Endothelial cell of umbilical vein (primary cell): ENCODE results near the gene CELF5. TPM values are rescaled to one million over a fixed set of nuclear protein-coding genes. Genes with fewer than 3 reads are reported as not detected.

Experiments
- BruUV-seq: library from RNA; stranded (reverse); fragments of 400-500 nt; replicated peaks from 2 replicates; lab custom pipeline; 2021; lab: Mats Ljungman, UMichigan
- CTCF ChIA-PET: fragments of 300-600, 350-600 bp; sonication (Branson Sonifier 250); formaldehyde crosslinking; loops from one replicate; lab custom pipeline; 2021; ENCODE audit warnings: antibody characterized with exemption, inconsistent platforms; lab: Charles Lee
- POLR2A ChIA-PET: fragments of 300-600, 350-600 bp; sonication (Branson Sonifier 250); formaldehyde crosslinking; loops from one replicate; lab custom pipeline; 2021; ENCODE audit warnings: antibody characterized with exemption, inconsistent platforms; lab: Charles Lee
- DNase-seq: peaks from one replicate; pipeline ENCODE4 v3.0.0-alpha.2; 2011; ENCODE audit warnings: low read depth, low spot score
- FAIRE-seq: peaks from 2 replicates; lab custom pipeline; 2011; peaks lifted over from hg19 to GRCh38; lab: Jason Lieb, UNC
- H2AFZ ChIP-seq: 2 replicates; pipeline ENCODE4 v1.6.0; 2012; ENCODE audit warnings: low read depth, low read length, control low read depth, inconsistent platforms
- H3K27ac ChIP-seq: 2 replicates; pipeline ENCODE4 v1.5.1; 2011; ENCODE audit warnings: low read depth, mild to moderate bottlenecking, control low read depth, low read length, moderate library complexity; ENCODE audit not compliant: insufficient read depth
- H3K27me3 ChIP-seq, 2 experiments: 2 replicates each; pipeline versions ENCODE4 v1.6.0 to v1.6.1; 2011; ENCODE audit warnings: low read length in 2 of 2, mixed read lengths in 1 of 2; ENCODE audit not compliant: control insufficient read depth in 2 of 2, insufficient read depth in 2 of 2
- H3K36me3 ChIP-seq, 2 experiments: 2 replicates in 1 of 2; 3 replicates in 1 of 2; pipeline ENCODE4 v1.5.1; 2011; ENCODE audit warnings: low read length in 2 of 2, mild to moderate bottlenecking in 1 of 2, moderate library complexity in 1 of 2; ENCODE audit not compliant: control insufficient read depth in 2 of 2, insufficient read depth in 2 of 2; ENCODE audit errors: extremely low read depth in 1 of 2
- H3K4me1 ChIP-seq: 3 replicates; pipeline ENCODE4 v1.5.1; 2011; ENCODE audit warnings: mild to moderate bottlenecking, low read length; ENCODE audit not compliant: control insufficient read depth, insufficient read depth; ENCODE audit errors: extremely low read depth
- H3K4me2 ChIP-seq: 2 replicates; pipeline ENCODE4 v1.6.1; 2011; ENCODE audit warnings: low read length, control low read depth, mixed read lengths; ENCODE audit not compliant: insufficient read depth
- H3K4me3 ChIP-seq, 3 experiments: fragments of 200-600 bp in 1 of 3; sonication (generic), shearing (Covaris generic) in 1 of 3; replicated peaks in 1 of 3; 2 replicates each; pipeline ENCODE4 v1.5.1; 2011 to 2016; ENCODE audit warnings: control low read depth in 3 of 3, low read length in 3 of 3, mild to moderate bottlenecking in 2 of 3, inconsistent platforms in 1 of 3, low read depth in 1 of 3, moderate library complexity in 1 of 3; ENCODE audit not compliant: insufficient read depth in 1 of 3
- H3K79me2 ChIP-seq: 2 replicates; pipeline ENCODE4 v1.6.0; 2012; ENCODE audit warnings: low read length, inconsistent platforms; ENCODE audit not compliant: control insufficient read depth, insufficient read depth
- H3K9ac ChIP-seq: replicated peaks from 2 replicates; pipeline ENCODE3; 2011; ENCODE audit warnings: low read length, control low read depth; ENCODE audit not compliant: insufficient read depth; ENCODE audit errors: extremely low read depth
- H3K9me1 ChIP-seq: replicated peaks from 3 replicates; pipeline ENCODE4 v1.6.0; 2011; ENCODE audit warnings: mild to moderate bottlenecking, low read length; ENCODE audit not compliant: control insufficient read depth, insufficient read depth; ENCODE audit errors: extremely low read depth
- H3K9me3 ChIP-seq: replicated peaks from 2 replicates; pipeline ENCODE4 v1.5.1; 2012; ENCODE audit warnings: low read length, inconsistent platforms; ENCODE audit not compliant: control insufficient read depth, insufficient read depth
- H4K20me1 ChIP-seq: replicated peaks from 2 replicates; pipeline ENCODE3; 2011; ENCODE audit warnings: mild to moderate bottlenecking, low read length; ENCODE audit not compliant: control insufficient read depth, insufficient read depth; ENCODE audit errors: extremely low read depth
- EZH2 ChIP-seq: IDR thresholded peaks from 2 replicates; pipeline ENCODE4 v1.6.1; 2012; ENCODE audit warnings: borderline replicate concordance, low read depth, mild to moderate bottlenecking, moderate library complexity, low read length, inconsistent platforms; ENCODE audit not compliant: severe bottlenecking
- FOS ChIP-seq: IDR thresholded peaks from 2 replicates; pipeline ENCODE4 v1.6.1; 2011; ENCODE audit warnings: mild to moderate bottlenecking, low read length, moderate library complexity, borderline replicate concordance; ENCODE audit not compliant: insufficient read depth
- GATA2 ChIP-seq: IDR thresholded peaks from 2 replicates; pipeline ENCODE4 v1.7.0; 2011; ENCODE audit warnings: low read depth, mild to moderate bottlenecking, moderate library complexity, mixed read lengths, low read length; ENCODE audit not compliant: insufficient read length, insufficient read depth
- JUN ChIP-seq: IDR thresholded peaks from 2 replicates; pipeline ENCODE4 v1.6.1; 2011; ENCODE audit warnings: borderline replicate concordance, low read depth; ENCODE audit not compliant: insufficient read length, insufficient read depth
- MYC ChIP-seq: IDR thresholded peaks from one replicate; pipeline ENCODE4 v1.6.1; 2011; ENCODE audit warnings: mild to moderate bottlenecking, low read depth, low read length
- POLR2A ChIP-seq: IDR thresholded peaks from 2 replicates; pipeline ENCODE4 v1.6.1; 2012; ENCODE audit warnings: low read depth, mild to moderate bottlenecking, control low read depth, low read length
- POLR2AphosphoS5 ChIP-seq: IDR thresholded peaks from 2 replicates; pipeline ENCODE4 v1.6.1; 2012; ENCODE audit warnings: low read depth, mild to moderate bottlenecking, control low read depth, low read length, moderate library complexity; ENCODE audit not compliant: insufficient read depth
- dilution Hi-C: fragments of 300-500 bp; cut with MboI; formaldehyde crosslinking; loops from one replicate; pipeline ENCODE4 v1.15.0; 2019; ENCODE audit warnings: low sequenced_read_pairs; ENCODE audit not compliant: extremely low pct_ligation_motif_present
- intact Hi-C: fragments of 100-400 bp; cut with micrococcal nuclease; formaldehyde crosslinking; loops from one replicate; pipeline ENCODE4 v1.10.0; 2022
- polyA plus RNA-seq, 4 experiments: library from polyadenylated mRNA; depleted of rRNA in 3 of 4; stranded (reverse) in 3 of 4; unstranded in 1 of 4; fragments of >200 nt; gene quantifications; 2 replicates each; pipeline versions ENCODE4 v1.2.1 to v1.2.3, GENCODE V29; 2011 to 2012; ENCODE audit warnings: missing spikeins in 1 of 4
- total RNA-seq: library from RNA; stranded (reverse); gene quantifications from 2 replicates; pipeline ENCODE4 v1.2.3, GENCODE V29; 2021
- TF ChIP-seq, protein P1 (sequence below), 2 donors: IDR thresholded peaks; 1 replicate in 1 of 2; 2 replicates in 1 of 2; pipeline ENCODE4 v1.5.1; 2011; ENCODE audit warnings: low read length in 2 of 2, mild to moderate bottlenecking in 2 of 2, moderate library complexity in 2 of 2, control low read depth in 1 of 2, inconsistent platforms in 1 of 2, low read depth in 1 of 2; ENCODE audit not compliant: insufficient read depth in 1 of 2; ENCODE audit errors: extremely low read depth in 1 of 2
- TF ChIP-seq, protein P2 (sequence below): IDR thresholded peaks from 2 replicates; pipeline ENCODE4 v1.6.1; 2011; ENCODE audit not compliant: insufficient read depth, insufficient read length

The CELF5 gene
- total and polyA plus RNA-seq, 2 donors (not counting 3 experiments of a cell fraction or from before 2014, with no cell fraction given) = not detected

GRCh38 chr19:3310280-3310679 lies 85.8 kb downstream of the CELF5 start:
- Histone ChIP-seq H2AFZ (no peak overlapping the region), H3K9me1 (no peaks in the 10 kb centered on the region), H3K4me2 (no peak overlapping the region), H4K20me1 (no peaks in the 10 kb centered on the region), H3K27me3 (peaks cover 0 to 4% of the 10 kb centered on the region in 2 experiments), H3K9me3 (no peaks in the 10 kb centered on the region), H3K4me1 (no peaks in the 10 kb centered on the region), H3K79me2 (no peaks in the 10 kb centered on the region), H3K4me3 (no peak overlapping the region), H3K9ac (no peak overlapping the region), H3K27ac (no peak overlapping the region), H3K36me3 (no peaks in the 10 kb centered on the region)
- TF ChIP-seq, protein P1, sequence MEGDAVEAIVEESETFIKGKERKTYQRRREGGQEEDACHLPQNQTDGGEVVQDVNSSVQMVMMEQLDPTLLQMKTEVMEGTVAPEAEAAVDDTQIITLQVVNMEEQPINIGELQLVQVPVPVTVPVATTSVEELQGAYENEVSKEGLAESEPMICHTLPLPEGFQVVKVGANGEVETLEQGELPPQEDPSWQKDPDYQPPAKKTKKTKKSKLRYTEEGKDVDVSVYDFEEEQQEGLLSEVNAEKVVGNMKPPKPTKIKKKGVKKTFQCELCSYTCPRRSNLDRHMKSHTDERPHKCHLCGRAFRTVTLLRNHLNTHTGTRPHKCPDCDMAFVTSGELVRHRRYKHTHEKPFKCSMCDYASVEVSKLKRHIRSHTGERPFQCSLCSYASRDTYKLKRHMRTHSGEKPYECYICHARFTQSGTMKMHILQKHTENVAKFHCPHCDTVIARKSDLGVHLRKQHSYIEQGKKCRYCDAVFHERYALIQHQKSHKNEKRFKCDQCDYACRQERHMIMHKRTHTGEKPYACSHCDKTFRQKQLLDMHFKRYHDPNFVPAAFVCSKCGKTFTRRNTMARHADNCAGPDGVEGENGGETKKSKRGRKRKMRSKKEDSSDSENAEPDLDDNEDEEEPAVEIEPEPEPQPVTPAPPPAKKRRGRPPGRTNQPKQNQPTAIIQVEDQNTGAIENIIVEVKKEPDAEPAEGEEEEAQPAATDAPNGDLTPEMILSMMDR (IDR thresholded peaks at IDR 0.05; ENCODE audit: extremely low read depth in 1 of 2, insufficient read depth in 1 of 2, low read depth in 1 of 2, low read length in 2 of 2) = no peak
- no peak for TF ChIP-seq EZH2
- TF ChIP-seq MYC = no peak
- no peak for TF ChIP-seq POLR2A
- TF ChIP-seq POLR2AphosphoS5 = no peak
- no peak for TF ChIP-seq JUN
- TF ChIP-seq GATA2 = no peak
- TF ChIP-seq FOS = no peak
- TF ChIP-seq, protein P2, sequence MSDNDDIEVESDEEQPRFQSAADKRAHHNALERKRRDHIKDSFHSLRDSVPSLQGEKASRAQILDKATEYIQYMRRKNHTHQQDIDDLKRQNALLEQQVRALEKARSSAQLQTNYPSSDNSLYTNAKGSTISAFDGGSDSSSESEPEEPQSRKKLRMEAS = no peak
- FAIRE-seq (no peak), DNase-seq (no peak)
- intact Hi-C loops (no loop called here), dilution Hi-C loops (no loop called here)
- no TSS peak for BruUV-seq
- ChIA-PET POLR2A (no interaction called here), CTCF (no interaction called here)
